HG03558 (cell line): ENCODE data around the gene MLLT10.

ENCODE experiments used
- ATAC-seq: cut with Tn5 transposase; IDR thresholded peaks from one replicate; pipeline ENCODE4 v1.9.1; 2021; ENCODE audit warnings: moderate number of reproducible peaks; ENCODE audit not compliant: unreplicated experiment; ENCODE audit errors: extremely low read depth

MLLT10 gene

GRCh38 chr10:21533467-21534279 is at the start of gene MLLT10:
TSS of gene MLLT10 (plus strand) at chr10:21534232. CDS start at chr10:21534645, 413 bp downstream.
- ATAC-seq, result peak; percentile 89

GRCh38 chr10:21487416-21488180 is 46.4 kb upstream of the MLLT10 start:
- ATAC-seq, result no peak

- no peak for ATAC-seq
Measured at GRCh38 chr10:21488246-21488956, 45.6 kb upstream of the MLLT10 start.

- no peak for ATAC-seq
Measured at GRCh38 chr10:21488957-21489446, 45.0 kb upstream of the MLLT10 start.

- ATAC-seq, result no peak
Measured at GRCh38 chr10:21490028-21490710, 43.9 kb upstream of the MLLT10 start.

- ATAC-seq, result no peak
Measured at GRCh38 chr10:21490711-21491105, 43.3 kb upstream of the MLLT10 start.

GRCh38 chr10:21492421-21492820 is 41.6 kb upstream of the MLLT10 start:
- ATAC-seq, result no peak

- no peak for ATAC-seq
Measured at GRCh38 chr10:21493784-21494183, 40.2 kb upstream of the MLLT10 start.

- no peak for ATAC-seq
Measured at GRCh38 chr10:21494191-21495001, 39.6 kb upstream of the MLLT10 start.

GRCh38 chr10:21495002-21495751 is 38.9 kb upstream of the MLLT10 start:
- no peak for ATAC-seq

- ATAC-seq, result no peak
Measured at GRCh38 chr10:21495752-21496342, 38.2 kb upstream of the MLLT10 start.

- ATAC-seq, result no peak
Measured at GRCh38 chr10:21496343-21497176, 37.5 kb upstream of the MLLT10 start.

GRCh38 chr10:21497177-21497807 is 36.7 kb upstream of the MLLT10 start:
- no peak for ATAC-seq

- ATAC-seq, result no peak
Measured at GRCh38 chr10:21498377-21498776, 35.7 kb upstream of the MLLT10 start.

GRCh38 chr10:21498986-21499385 is 35.0 kb upstream of the MLLT10 start:
- no peak for ATAC-seq

GRCh38 chr10:21499701-21500577 is 34.1 kb upstream of the MLLT10 start:
- ATAC-seq, result no peak
